Karpas-422 (cell line): Measurements from ENCODE around the gene ANP32A. TPM values are rescaled to one million over a fixed set of nuclear protein-coding genes. Genes with fewer than 3 reads are reported as not detected.

Source experiments
- DNase-seq: peaks from one replicate; pipeline ENCODE4 v3.0.0-alpha.2; 2015
- H2AFZ ChIP-seq: fragments of 200-600 bp; sonication (generic); 2 replicates; pipeline ENCODE4 v1.6.1; 2014; ENCODE audit warnings: antibody characterized with exemption, low read length, mixed read lengths
- H3K27ac ChIP-seq: fragments of 200-600 bp; sonication (generic); 2 replicates; pipeline ENCODE4 v1.5.1; 2014; ENCODE audit warnings: mild to moderate bottlenecking, low read length, moderate library complexity
- H3K27me3 ChIP-seq: fragments of 200-600 bp; sonication (generic); 2 replicates; pipeline ENCODE4 v1.6.1; 2014; ENCODE audit warnings: low read length, mixed read lengths
- H3K36me3 ChIP-seq: fragments of 200-600 bp; sonication (generic); 2 replicates; pipeline ENCODE4 v1.6.1; 2014; ENCODE audit warnings: low read length, mixed read lengths; ENCODE audit not compliant: insufficient read depth
- H3K4me1 ChIP-seq: fragments of 200-600 bp; sonication (generic); 2 replicates; pipeline ENCODE4 v1.6.1; 2014; ENCODE audit warnings: mild to moderate bottlenecking, low read length, mixed read lengths
- H3K4me2 ChIP-seq: fragments of 200-600 bp; sonication (generic); 2 replicates; pipeline ENCODE4 v1.6.1; 2014; ENCODE audit warnings: low read length, low read depth, mild to moderate bottlenecking; ENCODE audit not compliant: poor library complexity, severe bottlenecking
- H3K4me3 ChIP-seq: fragments of 200-600 bp; sonication (generic); 2 replicates; pipeline ENCODE4 v1.5.1; 2014; ENCODE audit warnings: mild to moderate bottlenecking, antibody characterized with exemption, low read length, mixed read lengths
- H3K79me2 ChIP-seq: fragments of 200-600 bp; sonication (generic); 2 replicates; pipeline ENCODE4 v1.6.1; 2014; ENCODE audit warnings: mild to moderate bottlenecking, low read length, mixed read lengths
- H3K9ac ChIP-seq: fragments of 200-600 bp; sonication (generic); 2 replicates; pipeline ENCODE4 v1.6.0; 2014; ENCODE audit warnings: low read length
- H3K9me2 ChIP-seq: fragments of 200-600 bp; sonication (generic), shearing (Covaris generic); replicated peaks from 2 replicates; pipeline ENCODE4 v1.6.0; 2014; ENCODE audit warnings: mild to moderate bottlenecking, low read length, moderate library complexity; ENCODE audit not compliant: insufficient read depth
- H3K9me3 ChIP-seq: fragments of 300-700, 200-600 bp; sonication (generic); 2 replicates; pipeline ENCODE4 v1.6.1; 2014; ENCODE audit warnings: low read length, mixed read lengths
- H4K20me1 ChIP-seq: fragments of 200-600 bp; sonication (generic); 2 replicates; pipeline ENCODE4 v1.6.1; 2014; ENCODE audit warnings: mild to moderate bottlenecking, antibody characterized with exemption, low read length, low read depth; ENCODE audit not compliant: insufficient read depth
- total RNA-seq: library from RNA; depleted of rRNA; stranded (reverse); fragments of >200 nt; shearing (Covaris generic); gene quantifications from 2 replicates; pipeline ENCODE4 v1.2.3, GENCODE V29; 2014; ENCODE audit warnings: low replicate concordance

Gene ANP32A
- total RNA-seq, 1 experiment from 2014 or later = 99.5 TPM

DNA sequence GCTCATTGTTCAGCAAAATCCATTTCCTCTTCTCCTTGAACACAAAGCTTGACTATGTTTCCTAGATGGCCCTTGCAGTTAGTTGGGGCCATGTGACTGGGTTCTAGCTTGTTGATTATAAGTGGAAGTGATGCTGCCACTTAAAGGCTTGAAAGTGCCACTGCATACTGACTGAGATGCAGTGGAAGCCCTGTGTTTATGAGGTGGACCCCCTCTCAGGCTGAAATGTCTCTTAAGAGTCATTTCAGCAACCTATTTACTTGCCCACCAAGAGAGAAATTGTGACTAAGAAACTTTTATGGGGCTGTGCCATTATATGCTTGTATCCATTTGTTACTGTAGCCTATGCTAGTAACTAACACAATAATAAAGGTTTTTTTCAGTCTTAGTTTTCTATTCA, 8.4 kb upstream of the ANP32A start:
- H3K4me1 ChIP-seq = peaks cover 6% of the 10 kb centered on the region
- H3K4me3 ChIP-seq = no peak overlapping the region
- H3K9ac ChIP-seq = no peak overlapping the region
- H4K20me1 ChIP-seq = no peaks in the 10 kb centered on the region
- peak; percentile 79 for DNase-seq
- H3K27ac ChIP-seq = no peak overlapping the region
- no peak overlapping the region for H2AFZ ChIP-seq
- H3K36me3 ChIP-seq = no peaks in the 10 kb centered on the region
- H3K79me2 ChIP-seq = no peaks in the 10 kb centered on the region
- no peaks in the 10 kb centered on the region for H3K9me3 ChIP-seq
- H3K9me2 ChIP-seq = no peaks in the 10 kb centered on the region
- H3K4me2 ChIP-seq = no peak overlapping the region
- H3K27me3 ChIP-seq = no peaks in the 10 kb centered on the region

DNA sequence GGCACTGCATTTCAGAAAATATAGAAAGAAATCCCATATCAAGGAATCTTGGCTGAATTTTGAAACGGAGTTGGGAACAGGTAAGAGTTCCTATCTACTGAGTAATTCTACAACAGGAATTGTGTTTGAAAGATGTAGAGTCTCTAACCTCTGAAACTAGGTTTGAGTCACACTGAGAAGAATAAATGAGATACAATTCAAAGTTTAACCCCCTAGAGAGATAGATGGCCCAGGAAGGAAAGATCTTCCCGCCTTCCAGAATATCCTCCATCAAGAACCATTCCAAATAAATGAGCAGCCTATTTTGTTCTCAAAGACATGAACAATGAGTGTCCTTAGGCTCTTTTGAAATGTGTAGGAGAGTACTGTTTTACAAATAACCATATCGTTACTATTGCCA, 2.9 kb upstream of the ANP32A start:
- no peaks in the 10 kb centered on the region for H3K9me3 ChIP-seq

DNA sequence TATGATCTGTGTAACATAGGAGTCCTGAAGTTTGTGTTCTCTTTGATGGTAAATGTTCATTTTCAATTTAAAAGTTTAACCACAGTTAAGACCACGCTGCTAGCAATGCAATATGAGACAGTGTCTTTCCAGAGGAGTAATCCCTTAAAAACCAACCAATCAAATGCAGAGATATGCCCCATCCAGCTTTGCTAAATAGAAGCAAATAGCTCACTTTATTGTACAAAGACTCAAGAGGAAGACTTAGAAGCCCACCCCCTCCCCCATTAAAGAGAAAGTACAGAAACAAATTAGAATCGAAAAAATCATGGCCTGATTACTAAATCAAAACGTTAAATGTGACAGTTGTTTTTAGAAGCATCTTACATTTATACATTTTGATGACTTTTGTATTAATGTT, 2.1 kb upstream of the ANP32A start:
- Histone ChIP-seq H3K79me2 (peaks cover 28% of the 10 kb centered on the region), H3K9me3 (no peaks in the 10 kb centered on the region), H3K36me3 (no peaks in the 10 kb centered on the region), H3K9me2 (no peaks in the 10 kb centered on the region), H4K20me1 (no peaks in the 10 kb centered on the region; the same call in 1 of the 2 replicates), H3K27ac (no peak overlapping the region), H2AFZ (no peak overlapping the region), H3K4me2 (no peak overlapping the region), H3K4me1 (peaks cover 10% of the 10 kb centered on the region), H3K4me3 (no peak overlapping the region), H3K27me3 (no peaks in the 10 kb centered on the region), H3K9ac (no peak overlapping the region)
- DNase-seq = no peak

More for the DNA sequence above, 2.9 kb upstream of the ANP32A start:
- Histone ChIP-seq H3K9me2 (no peaks in the 10 kb centered on the region), H3K27ac (no peak overlapping the region), H3K79me2 (peaks cover 21% of the 10 kb centered on the region), H2AFZ (no peak overlapping the region), H3K36me3 (no peaks in the 10 kb centered on the region), H3K9ac (no peak overlapping the region), H4K20me1 (no peaks in the 10 kb centered on the region; the same call in 1 of the 2 replicates), H3K4me3 (no peak overlapping the region), H3K4me1 (peaks cover 10% of the 10 kb centered on the region), H3K4me2 (no peak overlapping the region), H3K27me3 (no peaks in the 10 kb centered on the region)
- DNase-seq = no peak

DNA sequence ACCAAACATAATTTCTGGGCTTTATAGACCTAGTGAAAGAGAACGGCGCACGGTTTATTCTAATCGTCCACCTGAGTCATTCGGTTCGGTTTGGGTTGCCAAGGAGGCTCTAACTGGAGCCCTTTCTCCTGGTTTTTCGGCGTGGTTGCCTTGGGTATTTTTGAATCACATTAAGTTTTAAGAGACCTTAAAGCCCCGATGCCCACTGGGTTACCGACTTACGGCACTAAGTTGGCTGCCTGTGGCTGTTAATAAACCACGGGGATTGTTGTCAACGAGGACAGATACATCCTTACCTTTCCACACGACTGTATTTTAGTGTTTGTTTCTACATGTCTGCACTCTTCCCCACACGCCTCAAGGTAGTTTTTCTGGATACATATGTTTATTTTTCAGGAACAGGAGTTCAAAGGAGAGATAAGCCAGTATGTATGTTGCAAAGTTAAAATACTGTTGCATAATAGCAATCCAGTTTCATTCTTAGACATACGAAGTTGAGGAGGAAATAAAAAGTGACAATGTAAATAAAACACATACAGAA, 1.2 kb upstream of the ANP32A start:
- Histone ChIP-seq H3K9ac (peak overlapping the region; percentile 80), H3K27me3 (no peaks in the 10 kb centered on the region), H3K4me3 (peak overlapping the region; percentile 95), H3K79me2 (peaks cover 37% of the 10 kb centered on the region), H3K36me3 (no peaks in the 10 kb centered on the region), H4K20me1 (peaks cover 3% of the 10 kb centered on the region; the same call in 1 of the 2 replicates), H2AFZ (no peak overlapping the region), H3K27ac (no peak overlapping the region), H3K4me2 (peak overlapping the region; percentile 84), H3K9me3 (no peaks in the 10 kb centered on the region), H3K9me2 (no peaks in the 10 kb centered on the region), H3K4me1 (peaks cover 14% of the 10 kb centered on the region)
- peak; percentile 47 for DNase-seq

DNA sequence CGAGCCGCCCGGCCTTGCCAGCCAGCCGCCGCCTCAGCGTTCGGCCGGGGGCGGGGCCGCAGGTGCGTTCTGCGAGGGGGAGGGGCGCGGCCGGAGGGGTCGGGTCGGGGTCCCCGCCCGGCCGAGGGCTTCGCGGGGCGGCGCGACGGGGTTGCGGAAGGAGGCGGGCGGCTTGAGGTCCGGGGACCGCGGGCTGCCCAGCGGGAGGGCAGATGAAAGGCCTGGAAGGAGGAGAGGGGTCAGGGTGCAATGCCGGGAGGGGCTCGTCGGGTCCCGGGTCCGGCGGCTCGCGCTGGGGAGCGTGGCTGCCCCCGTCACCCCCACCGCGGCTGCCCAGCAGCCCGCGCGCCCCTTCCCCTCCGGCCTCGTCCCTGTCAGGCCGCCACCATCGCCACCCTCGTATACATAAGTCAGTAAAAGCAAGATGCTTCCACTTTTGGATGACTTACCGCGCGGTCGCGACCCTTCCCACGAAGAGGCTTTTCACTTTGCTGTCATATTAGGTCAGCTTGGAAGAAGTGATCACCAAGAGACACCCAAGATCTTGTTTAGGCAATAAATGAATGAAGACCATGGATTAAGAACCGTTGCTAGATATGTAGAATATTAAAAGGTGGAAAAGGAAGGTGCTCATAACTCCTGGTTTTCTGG, 620 bp upstream of the ANP32A start:
- Histone ChIP-seq H4K20me1 (peaks cover 9% of the 10 kb centered on the region), H3K9me2 (no peaks in the 10 kb centered on the region), H3K9me3 (no peaks in the 10 kb centered on the region), H3K27ac (no peak overlapping the region), H3K4me1 (peaks cover 20% of the 10 kb centered on the region), H3K4me3 (peak overlapping the region; percentile 95), H3K79me2 (peaks cover 43% of the 10 kb centered on the region), H3K4me2 (peak overlapping the region; percentile 84), H3K36me3 (peaks cover 2% of the 10 kb centered on the region; the same call in 1 of the 2 replicates), H3K27me3 (no peaks in the 10 kb centered on the region), H2AFZ (0 out of 2 replicates have a peak overlapping the region, but pooled peaks have one; percentile 18), H3K9ac (peak overlapping the region; percentile 80)
- peak; percentile 47 for DNase-seq

DNA sequence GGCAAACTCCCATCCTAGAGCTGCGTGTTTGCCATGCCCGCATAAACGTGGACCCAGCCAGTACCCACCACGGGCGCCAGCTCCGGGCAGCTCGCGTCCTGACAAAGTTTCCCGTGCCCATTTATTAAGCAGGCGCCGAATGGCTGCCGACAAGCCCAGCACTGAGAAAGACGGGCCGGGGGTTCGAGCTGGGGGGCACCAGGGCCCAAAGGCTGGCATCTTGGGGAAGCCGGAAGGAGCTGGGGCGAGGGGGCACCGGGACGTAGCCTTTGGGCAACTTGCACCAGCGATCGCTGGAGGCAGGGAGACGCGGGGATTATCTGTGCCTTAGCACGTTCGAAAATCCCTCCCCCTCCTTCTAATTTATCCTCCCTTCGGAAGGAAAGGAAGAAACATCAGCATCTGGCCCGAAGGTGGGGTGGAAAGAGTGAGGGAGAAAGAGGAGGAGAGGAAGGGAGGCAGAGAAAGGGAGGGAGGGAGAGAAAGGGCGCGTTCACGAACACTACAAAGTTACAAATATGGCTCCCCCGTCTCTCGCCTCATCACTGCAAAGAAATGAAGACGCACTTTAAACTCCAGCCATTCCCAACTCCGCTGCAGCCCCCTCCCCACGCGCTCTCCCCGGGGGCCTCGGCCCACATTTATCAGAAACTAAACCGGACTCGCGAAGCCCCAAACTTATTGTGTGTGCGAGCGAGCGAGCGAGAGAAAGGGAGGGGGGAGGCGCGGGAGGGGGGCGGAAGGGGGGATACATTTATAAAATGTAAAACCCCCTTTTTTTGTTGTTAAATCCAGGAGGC, 1.0 kb downstream of the ANP32A start:
- Histone ChIP-seq H3K36me3 (peaks cover 13% of the 10 kb centered on the region; the same call in 1 of the 2 replicates), H4K20me1 (peaks cover 25% of the 10 kb centered on the region), H3K27me3 (no peaks in the 10 kb centered on the region), H3K4me1 (peaks cover 36% of the 10 kb centered on the region), H2AFZ (no peak overlapping the region; the same call in 1 of the 2 replicates), H3K9ac (peak overlapping the region; percentile 99), H3K9me2 (no peaks in the 10 kb centered on the region), H3K79me2 (peaks cover 60% of the 10 kb centered on the region), H3K4me2 (peak overlapping the region; percentile 84), H3K27ac (peak overlapping the region; percentile 94), H3K9me3 (no peaks in the 10 kb centered on the region), H3K4me3 (peak overlapping the region; percentile 95)
- peak; percentile 81 for DNase-seq

DNA sequence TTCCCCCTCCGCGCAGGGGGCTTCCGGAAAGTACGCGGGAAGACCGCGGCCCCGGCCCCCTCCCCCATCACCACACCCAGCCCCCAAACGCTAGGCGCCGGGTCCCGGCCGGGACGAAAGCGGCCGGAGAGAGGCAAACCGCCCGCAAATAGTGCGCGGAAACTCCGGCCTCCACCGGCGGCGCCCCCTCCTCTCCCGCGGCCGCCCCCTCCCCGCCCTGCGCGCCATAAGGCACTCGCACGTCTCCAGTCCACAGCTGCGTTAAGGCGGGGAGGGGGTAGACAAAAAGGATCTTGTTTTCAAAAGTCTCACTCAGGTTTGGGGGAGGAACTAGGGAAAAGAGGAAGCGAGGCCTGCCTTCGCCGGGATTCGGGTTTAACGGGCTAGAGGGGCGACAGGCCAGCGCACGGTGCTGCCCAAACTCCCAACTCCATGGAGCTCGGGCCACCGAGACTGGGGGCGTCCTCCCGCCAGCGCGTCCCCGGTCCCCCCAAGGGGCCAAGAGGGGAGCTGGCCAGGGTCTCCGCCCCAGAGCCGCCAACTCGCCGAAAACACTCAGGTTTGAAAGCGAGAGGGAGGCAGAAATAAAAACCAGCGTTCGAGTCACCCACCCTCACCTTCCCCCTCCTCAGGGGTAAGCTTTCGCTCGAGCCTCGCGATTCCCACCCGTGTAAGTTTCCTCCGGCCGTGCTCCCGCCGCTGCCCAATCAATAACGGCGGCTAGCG, 1.8 kb downstream of the ANP32A start:
- Histone ChIP-seq H3K36me3 (peaks cover 13% of the 10 kb centered on the region; the same call in 1 of the 2 replicates), H4K20me1 (peaks cover 29% of the 10 kb centered on the region), H3K27ac (peak overlapping the region; percentile 94), H3K27me3 (no peaks in the 10 kb centered on the region), H3K9me3 (no peaks in the 10 kb centered on the region), H3K4me2 (peak overlapping the region; percentile 84), H3K79me2 (peaks cover 67% of the 10 kb centered on the region), H3K9me2 (no peaks in the 10 kb centered on the region), H3K4me1 (peaks cover 40% of the 10 kb centered on the region), H2AFZ (no peak overlapping the region), H3K4me3 (peak overlapping the region; percentile 95), H3K9ac (peak overlapping the region; percentile 99)
- DNase-seq = peak; percentile 93
